Type B pancreatic cell (in vitro differentiated cells): ENCODE measurements around the gene GMPPA. TPM values are rescaled to one million over a fixed set of nuclear protein-coding genes. Genes with fewer than 3 reads are reported as not detected.

Experiments
- DNase-seq: peaks from one replicate; pipeline ENCODE4 v3.0.0; 2021; ENCODE audit warnings: mixed read lengths; ENCODE audit not compliant: unreplicated experiment; ENCODE audit errors: extremely low spot score
- H3K27ac Mint-ChIP-seq: 2 replicates; pipeline ENCODE4 v1.8.0; 2021; ENCODE audit warnings: mild to moderate bottlenecking, mixed read lengths
- H3K27me3 Mint-ChIP-seq: 2 replicates; pipeline ENCODE4 v1.8.0; 2021; ENCODE audit warnings: mixed read lengths
- H3K36me3 Mint-ChIP-seq: 2 replicates; pipeline ENCODE4 v1.8.0; 2021; ENCODE audit warnings: mixed read lengths
- H3K4me1 Mint-ChIP-seq: one replicate; pipeline ENCODE4 v1.8.0; 2021; ENCODE audit warnings: mixed read lengths; ENCODE audit not compliant: unreplicated experiment
- H3K4me3 Mint-ChIP-seq: 2 replicates; pipeline ENCODE4 v1.8.0; 2021; ENCODE audit warnings: mild to moderate bottlenecking, mixed read lengths
- H3K9me3 Mint-ChIP-seq: 2 replicates; pipeline ENCODE4 v1.8.0; 2021; ENCODE audit warnings: mixed read lengths
- CTCF ChIP-seq: fragments of 200-600 bp; sonication (generic); conservative IDR thresholded peaks from 2 replicates; pipeline ENCODE4 v1.5.0; 2021; ENCODE audit warnings: antibody characterized with exemption, mild to moderate bottlenecking
- total RNA-seq: library from RNA; stranded (reverse); gene quantifications from 2 replicates; pipeline ENCODE4 v1.2.1, GENCODE V29; 2021; ENCODE audit warnings: low replicate concordance

GMPPA gene
- total RNA-seq, 1 donor from 2014 or later: 34.4 TPM

GRCh38 chr2:219499058-219499307, 292 bp downstream of the GMPPA start:
- Mint-ChIP-seq H3K9me3 (no peaks in the 10 kb centered on the region), H3K4me3 (peak overlapping the region; percentile 96), H3K36me3 (peaks cover 5% of the 10 kb centered on the region), H3K4me1 (peaks cover 40% of the 10 kb centered on the region), H3K27ac (peak overlapping the region; percentile 87), H3K27me3 (peaks cover 45% of the 10 kb centered on the region)
- TF ChIP-seq CTCF: no peak
- no peak for DNase-seq

- Mint-ChIP-seq H3K27me3 (peaks cover 40% of the 10 kb centered on the region), H3K4me3 (peak overlapping the region; percentile 96), H3K9me3 (no peaks in the 10 kb centered on the region), H3K27ac (peak overlapping the region; percentile 87), H3K36me3 (peaks cover 9% of the 10 kb centered on the region), H3K4me1 (peaks cover 40% of the 10 kb centered on the region)
- no peak for DNase-seq
- TF ChIP-seq CTCF: no peak
Observed at GRCh38 chr2:219499555-219499954, 864 bp downstream of the GMPPA start.

- H3K4me1 Mint-ChIP-seq: peaks cover 40% of the 10 kb centered on the region
- peak overlapping the region; percentile 40 for H3K27ac Mint-ChIP-seq
- DNase-seq: no peak
- H3K36me3 Mint-ChIP-seq: peaks cover 12% of the 10 kb centered on the region
- H3K27me3 Mint-ChIP-seq: peaks cover 34% of the 10 kb centered on the region
- TF ChIP-seq CTCF: peak; percentile 32
- H3K9me3 Mint-ChIP-seq: no peaks in the 10 kb centered on the region
- H3K4me3 Mint-ChIP-seq: peak overlapping the region; percentile 96
Observed at GRCh38 chr2:219500135-219500534, 1.4 kb downstream of the GMPPA start.

- Mint-ChIP-seq H3K4me3 (peak overlapping the region; percentile 22), H3K27ac (peak overlapping the region; percentile 16), H3K9me3 (no peaks in the 10 kb centered on the region), H3K36me3 (peaks cover 12% of the 10 kb centered on the region), H3K27me3 (peaks cover 18% of the 10 kb centered on the region), H3K4me1 (peaks cover 36% of the 10 kb centered on the region)
- DNase-seq: no peak
- no peak for TF ChIP-seq CTCF
Observed at GRCh38 chr2:219501849-219502248, 3.2 kb downstream of the GMPPA start.

GRCh38 chr2:219502618-219503017, 3.9 kb downstream of the GMPPA start:
- peaks cover 12% of the 10 kb centered on the region for H3K36me3 Mint-ChIP-seq
- H3K4me1 Mint-ChIP-seq: peaks cover 36% of the 10 kb centered on the region
- H3K27me3 Mint-ChIP-seq: peaks cover 12% of the 10 kb centered on the region
- no peak for DNase-seq
- no peak for TF ChIP-seq CTCF
- H3K27ac Mint-ChIP-seq: peak overlapping the region; percentile 16
- peak overlapping the region; percentile 51 for H3K4me3 Mint-ChIP-seq
- H3K9me3 Mint-ChIP-seq: no peaks in the 10 kb centered on the region

GRCh38 chr2:219505585-219505984, 6.9 kb downstream of the GMPPA start:
- H3K27ac Mint-ChIP-seq: no peak overlapping the region
- H3K4me1 Mint-ChIP-seq: peaks cover 21% of the 10 kb centered on the region
- peaks cover 12% of the 10 kb centered on the region for H3K36me3 Mint-ChIP-seq
- no peaks in the 10 kb centered on the region for H3K9me3 Mint-ChIP-seq
- no peak overlapping the region for H3K4me3 Mint-ChIP-seq
- TF ChIP-seq CTCF: no peak
- no peak for DNase-seq
- H3K27me3 Mint-ChIP-seq: peaks cover 12% of the 10 kb centered on the region
